ENCODE data around the gene CRTC3.

The CRTC3 gene

DNA sequence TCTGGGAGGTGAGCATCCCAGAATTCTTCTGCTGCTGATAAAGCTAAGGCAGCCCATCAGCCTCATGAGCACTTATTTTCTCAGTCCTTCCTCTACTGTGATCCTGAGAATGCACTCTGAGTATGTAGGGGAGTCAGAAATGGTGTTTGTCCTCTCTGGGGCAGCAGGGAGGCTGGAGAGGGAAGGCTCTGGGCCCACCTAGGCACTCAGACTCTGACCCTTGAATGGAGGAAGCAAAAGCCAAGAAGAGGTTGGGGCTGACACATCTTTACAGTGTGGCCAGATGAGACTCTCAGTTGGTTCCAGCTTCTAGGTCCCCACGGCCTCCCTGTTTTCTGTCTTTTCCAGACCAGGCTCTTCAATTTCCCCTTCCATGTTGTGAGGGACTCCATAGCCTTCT lies 151.3 kb downstream of the CRTC3 start:
- POLR2A ChIA-PET: interaction anchor here (0.7 kb wide), 1 partner anchor 36 kb away, joined by 3 read pairs; the partner anchor contains the start of gene BLM
- DNase-seq (ENCODE audit: extremely low spot score): no peak
- CTCF ChIA-PET: no interaction called here

DNA sequence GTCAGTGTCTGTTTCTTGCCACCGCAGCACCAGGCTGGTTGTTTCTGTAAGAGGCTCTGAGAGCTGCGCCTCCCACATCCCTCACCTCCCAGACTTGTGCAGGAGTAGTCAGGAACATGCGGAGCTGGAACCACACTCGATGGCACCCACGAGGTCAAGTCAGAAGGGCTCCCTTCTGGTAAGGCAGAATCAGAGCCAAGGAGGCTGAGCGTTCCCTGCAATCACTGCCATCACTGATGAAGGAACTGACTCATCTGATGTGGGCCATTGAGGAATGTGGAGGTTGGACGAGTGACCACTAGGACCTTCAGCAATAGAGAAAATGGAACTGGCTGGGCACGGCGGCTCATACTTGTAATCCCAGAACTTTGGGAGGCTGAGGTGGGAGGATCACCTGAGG lies 151.8 kb downstream of the CRTC3 start:
- CTCF ChIA-PET: no interaction called here
- POLR2A ChIA-PET: interaction anchor here (0.7 kb wide), 1 partner anchor 36 kb away, joined by 3 read pairs; the partner anchor contains the start of gene BLM

More for the DNA sequence above, 151.3 kb downstream of the CRTC3 start:
- TF ChIP-seq FOXM1 (IDR thresholded peaks at IDR 0.05; ENCODE audit: borderline replicate concordance) (no peak), L3MBTL2 (conservative IDR thresholded peaks at IDR 0.05) (no peak), SP1 (IDR thresholded peaks at IDR 0.05) (no peak), CTBP1 (IDR thresholded peaks at IDR 0.05; ENCODE audit: borderline replicate concordance) (no peak), FOXK2 (IDR thresholded peaks at IDR 0.05) (no peak), BHLHE40 (IDR thresholded peaks at IDR 0.05; ENCODE audit: borderline replicate concordance) (no peak), ELF4 (IDR thresholded peaks at IDR 0.05) (no peak), LEF1 (IDR thresholded peaks at IDR 0.05; ENCODE audit: borderline replicate concordance) (no peak), SUZ12 (IDR thresholded peaks at IDR 0.05) (no peak), ARNT (IDR thresholded peaks at IDR 0.05) (no peak), TARDBP (IDR thresholded peaks at IDR 0.05) (no peak), NFRKB (IDR thresholded peaks at IDR 0.05) (no peak), ZNF384 (IDR thresholded peaks at IDR 0.05) (no peak), HDGF (IDR thresholded peaks at IDR 0.05; ENCODE audit: borderline replicate concordance) (no peak), FOXA1 (IDR thresholded peaks at IDR 0.05) (no peak)
- TF ChIP-seq, protein P1, sequence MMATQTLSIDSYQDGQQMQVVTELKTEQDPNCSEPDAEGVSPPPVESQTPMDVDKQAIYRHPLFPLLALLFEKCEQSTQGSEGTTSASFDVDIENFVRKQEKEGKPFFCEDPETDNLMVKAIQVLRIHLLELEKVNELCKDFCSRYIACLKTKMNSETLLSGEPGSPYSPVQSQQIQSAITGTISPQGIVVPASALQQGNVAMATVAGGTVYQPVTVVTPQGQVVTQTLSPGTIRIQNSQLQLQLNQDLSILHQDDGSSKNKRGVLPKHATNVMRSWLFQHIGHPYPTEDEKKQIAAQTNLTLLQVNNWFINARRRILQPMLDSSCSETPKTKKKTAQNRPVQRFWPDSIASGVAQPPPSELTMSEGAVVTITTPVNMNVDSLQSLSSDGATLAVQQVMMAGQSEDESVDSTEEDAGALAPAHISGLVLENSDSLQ (IDR thresholded peaks at IDR 0.05): no peak

DNA sequence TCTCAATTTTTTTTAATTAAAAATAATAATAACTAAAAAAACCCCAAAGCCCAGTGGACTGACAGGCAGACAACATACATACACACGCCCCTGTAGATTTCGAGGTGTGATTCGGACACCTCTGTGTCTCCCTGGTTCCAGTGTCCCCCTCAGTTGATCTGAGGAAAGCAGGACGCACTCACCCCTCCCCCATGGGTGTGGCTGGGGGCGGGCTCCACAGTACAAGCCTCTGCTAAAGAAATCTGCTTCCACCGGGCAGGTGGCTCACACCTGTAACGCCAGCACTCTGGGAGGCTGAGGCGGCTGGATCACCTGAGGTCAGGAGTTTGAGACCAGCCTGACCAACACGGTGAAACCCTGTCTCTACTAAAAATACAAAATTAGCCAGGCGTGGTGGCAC lies 153.6 kb downstream of the CRTC3 start:
- ChIA-PET CTCF (no interaction called here), POLR2A (no interaction called here)
- TF ChIP-seq L3MBTL2 (conservative IDR thresholded peaks at IDR 0.05) (no peak), LEF1 (IDR thresholded peaks at IDR 0.05; ENCODE audit: borderline replicate concordance) (no peak), FOXK2 (IDR thresholded peaks at IDR 0.05) (no peak), ELF4 (IDR thresholded peaks at IDR 0.05) (no peak), FOXA1 (IDR thresholded peaks at IDR 0.05) (no peak)
- DNase-seq (ENCODE audit: extremely low spot score): no peak

More for the DNA sequence above, 151.8 kb downstream of the CRTC3 start:
- TF ChIP-seq NFRKB (IDR thresholded peaks at IDR 0.05) (no peak), LEF1 (IDR thresholded peaks at IDR 0.05; ENCODE audit: borderline replicate concordance) (no peak), BHLHE40 (IDR thresholded peaks at IDR 0.05; ENCODE audit: borderline replicate concordance) (no peak), SP1 (IDR thresholded peaks at IDR 0.05) (no peak), SUZ12 (IDR thresholded peaks at IDR 0.05) (no peak), ARNT (IDR thresholded peaks at IDR 0.05) (no peak), L3MBTL2 (conservative IDR thresholded peaks at IDR 0.05) (no peak), ZNF384 (IDR thresholded peaks at IDR 0.05) (no peak), ELF4 (IDR thresholded peaks at IDR 0.05) (no peak)
- TF ChIP-seq, protein P1 (IDR thresholded peaks at IDR 0.05): no peak
- DNase-seq (ENCODE audit: extremely low spot score): no peak

DNA sequence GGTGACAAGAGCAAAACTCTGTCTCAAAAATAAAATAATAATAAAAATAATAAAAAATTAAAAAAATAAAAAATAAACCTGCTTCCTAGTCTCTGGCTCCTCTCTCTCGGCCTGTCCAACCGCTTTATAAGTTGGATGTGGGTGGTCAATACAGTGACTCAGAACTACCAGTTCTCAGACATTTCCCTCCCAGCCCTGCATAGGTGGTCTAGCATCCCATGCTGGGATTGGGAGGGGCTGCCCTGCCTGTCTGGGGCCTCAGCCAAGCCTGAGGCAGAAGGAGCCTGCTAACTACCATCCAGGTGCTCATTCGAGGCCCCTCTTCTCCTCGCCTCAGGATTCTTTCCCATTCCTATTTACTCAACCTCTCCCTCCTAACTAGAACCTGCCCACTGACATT lies 154.2 kb downstream of the CRTC3 start:
- ChIA-PET POLR2A (interaction anchor here (1.2 kb wide), 1 partner anchor 33 kb away, joined by 4 read pairs; the partner anchor contains the start of gene BLM), CTCF (interaction anchor here (1.2 kb wide), 1 partner anchor 36 kb away, joined by 5 read pairs; no protein-coding TSS in a partner anchor)
- DNase-seq (ENCODE audit: extremely low spot score): no peak
- TF ChIP-seq LEF1 (IDR thresholded peaks at IDR 0.05; ENCODE audit: borderline replicate concordance) (no peak), HDGF (IDR thresholded peaks at IDR 0.05; ENCODE audit: borderline replicate concordance) (no peak), ELF4 (IDR thresholded peaks at IDR 0.05) (no peak), ARNT (IDR thresholded peaks at IDR 0.05) (no peak), NFRKB (IDR thresholded peaks at IDR 0.05) (no peak)

DNA sequence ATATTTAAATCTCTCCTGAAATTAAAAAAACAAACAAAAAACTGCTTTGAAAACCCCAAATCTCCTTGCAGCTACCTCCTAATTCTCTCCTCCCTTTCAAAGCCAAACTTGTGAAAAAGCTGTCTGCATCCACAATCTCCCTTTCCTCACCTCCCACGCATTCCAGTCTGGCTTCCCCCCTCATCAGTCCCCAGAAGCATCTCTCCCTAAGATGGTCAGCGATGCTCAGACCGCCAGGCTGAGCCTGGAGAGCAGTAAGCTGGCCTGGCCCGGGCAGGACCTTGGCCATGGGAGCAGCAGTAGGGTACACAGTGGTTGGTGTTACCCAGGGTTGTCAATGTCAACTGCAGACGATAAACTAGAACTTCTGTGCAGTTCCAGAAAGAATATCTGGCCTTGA lies 154.6 kb downstream of the CRTC3 start:
- CTCF ChIA-PET: interaction anchor here (1.2 kb wide), 1 partner anchor 36 kb away, joined by 5 read pairs; no protein-coding TSS in a partner anchor
- TF ChIP-seq FOXK2 (IDR thresholded peaks at IDR 0.05): no peak
- no peak for TF ChIP-seq FOXM1 (IDR thresholded peaks at IDR 0.05; ENCODE audit: borderline replicate concordance)
- no peak for TF ChIP-seq ZNF384 (IDR thresholded peaks at IDR 0.05)
- no peak for TF ChIP-seq BHLHE40 (IDR thresholded peaks at IDR 0.05; ENCODE audit: borderline replicate concordance)
- TF ChIP-seq SP1 (IDR thresholded peaks at IDR 0.05): no peak
- no peak for TF ChIP-seq FOXA1 (IDR thresholded peaks at IDR 0.05)
- no peak for TF ChIP-seq SUZ12 (IDR thresholded peaks at IDR 0.05)
- no peak for TF ChIP-seq ARNT (IDR thresholded peaks at IDR 0.05)
- no peak for TF ChIP-seq L3MBTL2 (conservative IDR thresholded peaks at IDR 0.05)
- TF ChIP-seq HDGF (IDR thresholded peaks at IDR 0.05; ENCODE audit: borderline replicate concordance): no peak
- TF ChIP-seq LEF1 (IDR thresholded peaks at IDR 0.05; ENCODE audit: borderline replicate concordance): no peak
- no peak for TF ChIP-seq TARDBP (IDR thresholded peaks at IDR 0.05)
- TF ChIP-seq, protein P1 (IDR thresholded peaks at IDR 0.05): no peak
- no peak for TF ChIP-seq CTBP1 (IDR thresholded peaks at IDR 0.05; ENCODE audit: borderline replicate concordance)
- TF ChIP-seq NFRKB (IDR thresholded peaks at IDR 0.05): no peak
- no peak for DNase-seq (ENCODE audit: extremely low spot score)
- POLR2A ChIA-PET: interaction anchor here (1.2 kb wide), 1 partner anchor 33 kb away, joined by 4 read pairs; the partner anchor contains the start of gene BLM

DNA sequence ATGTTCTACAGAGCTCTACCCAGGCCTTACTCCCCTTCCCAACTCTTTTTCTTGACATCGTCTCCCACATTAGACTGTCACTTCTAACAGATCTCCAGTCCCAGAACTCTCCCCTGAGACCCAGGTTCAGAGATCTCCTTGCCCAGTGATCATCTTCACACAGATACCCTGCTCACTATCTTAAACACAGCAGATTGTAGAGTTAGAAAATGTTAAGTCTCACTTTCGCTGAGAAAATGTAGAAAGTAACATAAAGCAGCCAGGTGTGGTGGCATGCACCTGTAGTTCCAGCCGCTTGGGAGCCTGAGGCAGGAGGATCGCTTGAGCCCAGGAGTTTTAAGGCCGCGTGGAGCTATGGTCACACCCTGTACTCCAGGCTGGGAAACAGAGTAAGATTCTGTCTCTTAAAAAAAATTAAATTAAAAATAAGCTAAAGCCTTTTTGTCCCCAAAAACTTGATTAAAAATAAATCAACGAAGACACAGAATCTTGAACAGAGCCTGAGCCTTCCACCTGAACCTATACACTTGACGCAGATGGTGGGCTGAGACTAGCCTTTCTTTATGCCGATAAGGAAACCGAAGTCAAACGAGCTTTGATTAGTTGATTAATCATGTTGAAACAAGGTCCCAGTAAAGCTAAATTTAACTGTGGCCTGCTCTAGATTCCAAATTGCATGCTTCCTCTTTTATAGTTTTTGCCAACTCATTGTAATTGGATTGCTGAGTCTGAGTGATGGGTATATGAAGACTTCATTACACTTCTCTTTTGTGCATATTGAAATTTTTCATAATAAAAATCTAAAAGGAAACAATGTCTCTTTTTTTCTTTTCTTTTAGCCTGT lies 156.1 kb downstream of the CRTC3 start:
- no peak for DNase-seq (ENCODE audit: extremely low spot score)
- CTCF ChIA-PET: no interaction called here
- POLR2A ChIA-PET: interaction anchor here (2.0 kb wide), 1 partner anchor 32 kb away, joined by 6 read pairs; the partner anchor contains the start of gene BLM
- TF ChIP-seq NFRKB (IDR thresholded peaks at IDR 0.05) (no peak), LEF1 (IDR thresholded peaks at IDR 0.05; ENCODE audit: borderline replicate concordance) (no peak), FOXM1 (IDR thresholded peaks at IDR 0.05; ENCODE audit: borderline replicate concordance) (no peak), SUZ12 (IDR thresholded peaks at IDR 0.05) (no peak), L3MBTL2 (conservative IDR thresholded peaks at IDR 0.05) (no peak), HDGF (IDR thresholded peaks at IDR 0.05; ENCODE audit: borderline replicate concordance) (no peak), TARDBP (IDR thresholded peaks at IDR 0.05) (no peak), ARNT (IDR thresholded peaks at IDR 0.05) (no peak), CTBP1 (IDR thresholded peaks at IDR 0.05; ENCODE audit: borderline replicate concordance) (no peak), BHLHE40 (IDR thresholded peaks at IDR 0.05; ENCODE audit: borderline replicate concordance) (no peak), ZNF384 (IDR thresholded peaks at IDR 0.05) (no peak), FOXK2 (IDR thresholded peaks at IDR 0.05) (no peak), SP1 (IDR thresholded peaks at IDR 0.05) (no peak), ELF4 (IDR thresholded peaks at IDR 0.05) (no peak), FOXA1 (IDR thresholded peaks at IDR 0.05) (no peak)
- TF ChIP-seq, protein P1 (IDR thresholded peaks at IDR 0.05): no peak
